OCI-LY7 (cell line): Measurements from ENCODE around the gene SRD5A3. TPM values are rescaled to one million over a fixed set of nuclear protein-coding genes. Genes with fewer than 3 reads are reported as not detected.
A peak's percentile ranks its signal among the peaks of the same experiment; 100 is the strongest.
"Not testable (repeated sequence)": the region's sequence is repeated elsewhere in the genome, so short reads cannot be mapped to it uniquely, and the experiment has no call there.

Source experiments
- BruUV-seq: library from RNA; stranded (reverse); fragments of 400-500 nt; replicated peaks from 2 replicates; lab custom pipeline; 2021; lab: Mats Ljungman, UMichigan
- CTCF ChIA-PET: fragments of 300-600 bp; sonication (Branson Sonifier 250); formaldehyde crosslinking; loops from one replicate; lab custom pipeline; 2022; ENCODE audit warnings: antibody characterized with exemption; ENCODE audit not compliant: unreplicated experiment; lab: Charles Lee
- POLR2A ChIA-PET: fragments of 300-600 bp; sonication (Branson Sonifier 250); formaldehyde crosslinking; loops from one replicate; lab custom pipeline; 2022; ENCODE audit warnings: antibody characterized with exemption; lab: Charles Lee
- DNase-seq: peaks from one replicate; pipeline ENCODE4 v3.0.0-alpha.2; 2015; ENCODE audit warnings: low spot score
- H2AFZ ChIP-seq: fragments of 200-600 bp; sonication (generic), shearing (Covaris generic); 2 replicates; pipeline ENCODE4 v1.6.1; 2014; ENCODE audit warnings: mild to moderate bottlenecking, antibody characterized with exemption, low read length, moderate library complexity
- H3K27ac ChIP-seq: fragments of 200-600 bp; sonication (generic); 2 replicates; pipeline ENCODE4 v1.5.1; 2014; ENCODE audit warnings: mixed run types, low read depth, mild to moderate bottlenecking, moderate library complexity, low read length, inconsistent platforms; ENCODE audit not compliant: poor library complexity, severe bottlenecking
- H3K36me3 ChIP-seq: fragments of 200-600 bp; sonication (generic); 2 replicates; pipeline ENCODE4 v1.6.1; 2014; ENCODE audit warnings: mild to moderate bottlenecking, antibody characterized with exemption, low read length, moderate library complexity, mixed read lengths; ENCODE audit not compliant: insufficient read depth
- H3K4me1 ChIP-seq: fragments of 200-600 bp; sonication (generic); 2 replicates; pipeline ENCODE4 v1.5.1; 2014; ENCODE audit warnings: mild to moderate bottlenecking, low read length; ENCODE audit not compliant: insufficient read depth, poor library complexity, severe bottlenecking
- H3K4me2 ChIP-seq: fragments of 200-600 bp; sonication (generic); 2 replicates; pipeline ENCODE4 v1.6.1; 2014; ENCODE audit warnings: mild to moderate bottlenecking, low read length
- H3K4me3 ChIP-seq: fragments of 200-600 bp; sonication (generic); 2 replicates; pipeline ENCODE4 v1.5.1; 2014; ENCODE audit warnings: mild to moderate bottlenecking, low read depth, low read length; ENCODE audit not compliant: poor library complexity, severe bottlenecking
- H3K79me2 ChIP-seq: fragments of 200-600 bp; sonication (generic); 2 replicates; pipeline ENCODE4 v1.6.1; 2016; ENCODE audit warnings: low read depth, mild to moderate bottlenecking, low read length, moderate library complexity, mixed read lengths; ENCODE audit not compliant: insufficient read depth
- H3K9me2 ChIP-seq: fragments of 200-600 bp; sonication (generic); 2 replicates; pipeline ENCODE4 v1.6.1; 2016; ENCODE audit warnings: mild to moderate bottlenecking, low read length, mixed read lengths; ENCODE audit not compliant: insufficient read depth
- H3K9me3 ChIP-seq: fragments of 200-600 bp; sonication (generic); 2 replicates; pipeline ENCODE4 v1.6.1; 2014; ENCODE audit warnings: mild to moderate bottlenecking, mixed run types, low read length, mixed read lengths
- H4K20me1 ChIP-seq: fragments of 200-600 bp; sonication (generic); 2 replicates; pipeline ENCODE4 v1.6.1; 2014; ENCODE audit warnings: mild to moderate bottlenecking, antibody characterized with exemption, low read length, moderate library complexity, mixed read lengths; ENCODE audit not compliant: insufficient read depth
- CTCF ChIP-seq: fragments of 200-600 bp; sonication (generic); conservative IDR thresholded peaks from 2 replicates; pipeline ENCODE4 v1.5.1; 2014; ENCODE audit warnings: mild to moderate bottlenecking, antibody characterized with exemption, low read length, moderate library complexity, mixed read lengths
- EZH2phosphoT487 ChIP-seq: fragments of 200-600 bp; sonication (generic); IDR thresholded peaks from 2 replicates; pipeline ENCODE4 v1.6.1; 2018; ENCODE audit warnings: low read depth, borderline replicate concordance, mild to moderate bottlenecking, mixed run types, antibody characterized with exemption, low read length, moderate library complexity, mixed read lengths
- intact Hi-C: fragments of 100-400 bp; cut with micrococcal nuclease; formaldehyde crosslinking; loops from one replicate; pipeline ENCODE4 v1.10.0; 2022; ENCODE audit not compliant: unreplicated experiment
- total RNA-seq, 2 experiments: library from RNA; depleted of rRNA in 1 of 2; stranded (reverse); fragments of >200 nt in 1 of 2; shearing (Covaris generic) in 1 of 2; gene quantifications; 2 replicates each; pipeline ENCODE4 v1.2.3, GENCODE V29; 2014 to 2022

Gene SRD5A3
- total RNA-seq, 2 experiments from 2014 or later, result 3.9 to 15.3 TPM

- CTCF ChIA-PET, result no interaction called here
- Histone ChIP-seq H2AFZ (peak overlapping the region; percentile 69; the same call in 1 of the 2 replicates), H3K9me3 (no peaks in the 10 kb centered on the region), H3K79me2 (no peaks in the 10 kb centered on the region), H3K4me2 (peak overlapping the region; percentile 67; the same call in 1 of the 2 replicates), H3K4me1 (peaks cover 15% of the 10 kb centered on the region), H3K9me2 (no peaks in the 10 kb centered on the region), H3K27ac (no peak overlapping the region), H3K36me3 (peaks cover 4% of the 10 kb centered on the region; the same call in 1 of the 2 replicates), H4K20me1 (no peaks in the 10 kb centered on the region), H3K4me3 (no peak overlapping the region)
- BruUV-seq, result no TSS peak
- DNase-seq, result no peak
- POLR2A ChIA-PET, result no interaction called here
- no peak for TF ChIP-seq CTCF
- TF ChIP-seq EZH2phosphoT487, result no peak
- intact Hi-C loops, result no loop called here
These were observed 12.2 kb downstream of the SRD5A3 start for GRCh38 chr4:55358246-55358645.

DNA sequence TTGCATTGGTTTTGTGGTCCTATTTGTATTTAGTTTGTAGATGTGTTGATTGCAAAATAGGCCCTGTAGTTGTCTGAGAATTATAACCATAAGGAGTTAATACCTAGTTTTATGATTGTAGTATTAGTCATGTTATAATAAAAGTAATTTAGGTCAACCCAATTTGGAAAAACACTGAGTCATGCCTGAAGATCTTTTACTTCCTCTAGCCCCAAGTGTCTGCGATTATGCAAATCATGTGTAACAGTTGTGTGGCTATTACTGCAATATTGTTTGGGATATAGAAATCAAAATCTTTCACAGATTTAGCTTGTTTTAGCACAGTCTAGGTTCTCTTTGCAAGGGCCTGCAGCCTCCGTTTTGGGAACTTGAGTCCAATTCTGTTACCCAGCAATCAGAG is 12.6 kb downstream of the SRD5A3 start:
- H3K36me3 ChIP-seq, result peaks cover under 1% of the 10 kb centered on the region; the same call in 1 of the 2 replicates
- H3K9me2 ChIP-seq, result no peaks in the 10 kb centered on the region
- no peak overlapping the region for H3K27ac ChIP-seq
- CTCF ChIA-PET, result no interaction called here
- H3K4me1 ChIP-seq, result peaks cover 19% of the 10 kb centered on the region
- no peaks in the 10 kb centered on the region for H4K20me1 ChIP-seq
- peak overlapping the region; percentile 12 for H3K4me3 ChIP-seq
- intact Hi-C loops, result no loop called here
- TF ChIP-seq EZH2phosphoT487 (no peak), CTCF (no peak)
- POLR2A ChIA-PET, result interaction anchor here (1.2 kb wide), 1 partner anchor 28 kb away, joined by 3 read pairs; no protein-coding TSS in a partner anchor
- BruUV-seq, result no TSS peak
- H2AFZ ChIP-seq, result peak overlapping the region; percentile 69
- H3K9me3 ChIP-seq, result no peaks in the 10 kb centered on the region
- H3K4me2 ChIP-seq, result peak overlapping the region; percentile 67
- DNase-seq, result peak; percentile 30
- H3K79me2 ChIP-seq, result no peaks in the 10 kb centered on the region

- peak overlapping the region; percentile 69 for H2AFZ ChIP-seq
These were observed 13.4 kb downstream of the SRD5A3 start for GRCh38 chr4:55359397-55359916.

GRCh38 chr4:55362938-55363337 is 16.9 kb downstream of the SRD5A3 start:
- BruUV-seq, H3K4me2 ChIP-seq, H3K27ac ChIP-seq, CTCF ChIA-PET, H3K4me3 ChIP-seq, H4K20me1 ChIP-seq, DNase-seq, H3K9me2 ChIP-seq, H3K9me3 ChIP-seq, H3K79me2 ChIP-seq, H3K36me3 ChIP-seq, intact Hi-C loops: not testable (repeated sequence)
- Histone ChIP-seq H3K4me1 (peaks cover 19% of the 10 kb centered on the region), H2AFZ (peak overlapping the region; percentile 57; the same call in 1 of the 2 replicates)
- POLR2A ChIA-PET, result interaction anchor here (0.6 to 1.0 kb wide), 5 partner anchors 10 to 581 kb away, joined by 3 read pairs; no protein-coding TSS in a partner anchor

More at GRCh38 chr4:55359397-55359916, 13.4 kb downstream of the SRD5A3 start:
- Histone ChIP-seq H3K36me3 (no peaks in the 10 kb centered on the region), H3K9me2 (no peaks in the 10 kb centered on the region), H4K20me1 (no peaks in the 10 kb centered on the region), H3K4me3 (no peak overlapping the region), H3K27ac (no peak overlapping the region), H3K4me1 (peaks cover 19% of the 10 kb centered on the region), H3K79me2 (no peaks in the 10 kb centered on the region), H3K4me2 (peak overlapping the region; percentile 67), H3K9me3 (no peaks in the 10 kb centered on the region)
- intact Hi-C loops, result no loop called here
- CTCF ChIA-PET, result no interaction called here
- POLR2A ChIA-PET, result interaction anchor here (0.9 to 1.2 kb wide), 3 partner anchors 11 to 27 kb away, joined by 3 to 4 read pairs (median 3); no protein-coding TSS in a partner anchor
- DNase-seq, result no peak
- BruUV-seq, result no TSS peak
- TF ChIP-seq CTCF (no peak), EZH2phosphoT487 (no peak)
